D721Med (cell line): ENCODE results near the gene DHX32.

Experiments used
- DNase-seq: peaks from one replicate; pipeline ENCODE4 v3.0.0; 2011; ENCODE audit warnings: low spot score; ENCODE audit not compliant: insufficient read length
- FAIRE-seq: peaks from 2 replicates; lab custom pipeline; 2011; peaks lifted over from hg19 to GRCh38; lab: Jason Lieb, UNC
- TF ChIP-seq, protein P1 (sequence below): IDR thresholded peaks from 2 replicates; pipeline ENCODE4 v1.5.1; 2012; ENCODE audit warnings: mild to moderate bottlenecking, control low read depth; ENCODE audit not compliant: insufficient read depth; ENCODE audit errors: missing control alignments

The DHX32 gene

DNA sequence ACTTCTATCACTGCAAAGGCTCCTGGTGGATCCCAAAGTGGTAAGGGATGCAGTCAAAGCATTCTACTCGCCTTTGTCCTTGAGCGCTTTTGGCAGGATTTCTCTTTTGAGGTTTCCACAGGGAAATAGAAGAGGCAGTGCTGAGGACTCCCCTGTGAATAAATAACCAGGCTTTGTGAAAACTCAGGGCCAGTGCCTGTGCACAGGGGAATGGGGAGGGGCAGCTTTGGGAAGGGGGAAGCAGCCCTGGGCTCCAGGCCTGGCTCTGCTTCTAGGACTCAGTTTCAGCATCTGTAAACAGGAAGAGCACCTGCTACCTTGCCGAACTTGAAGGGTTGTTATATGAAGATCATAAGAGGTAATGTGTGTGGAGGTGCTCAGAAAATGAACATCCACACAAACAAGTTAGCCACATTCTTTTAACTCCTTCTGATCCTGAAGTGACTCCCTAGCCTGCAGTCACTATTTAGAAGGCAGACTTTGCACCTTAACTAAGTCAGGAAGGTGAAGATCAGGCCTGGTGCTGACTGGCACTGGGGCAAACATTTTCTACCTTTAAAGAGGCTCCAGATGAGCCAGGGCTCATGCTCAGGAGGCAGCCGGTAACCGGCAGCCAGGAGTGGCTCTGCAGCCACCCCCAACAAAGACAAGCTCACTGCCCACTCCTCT, 83.0 kb downstream of the DHX32 start:
- DNase-seq (no peak), FAIRE-seq (no peak)
- TF ChIP-seq, protein P1, sequence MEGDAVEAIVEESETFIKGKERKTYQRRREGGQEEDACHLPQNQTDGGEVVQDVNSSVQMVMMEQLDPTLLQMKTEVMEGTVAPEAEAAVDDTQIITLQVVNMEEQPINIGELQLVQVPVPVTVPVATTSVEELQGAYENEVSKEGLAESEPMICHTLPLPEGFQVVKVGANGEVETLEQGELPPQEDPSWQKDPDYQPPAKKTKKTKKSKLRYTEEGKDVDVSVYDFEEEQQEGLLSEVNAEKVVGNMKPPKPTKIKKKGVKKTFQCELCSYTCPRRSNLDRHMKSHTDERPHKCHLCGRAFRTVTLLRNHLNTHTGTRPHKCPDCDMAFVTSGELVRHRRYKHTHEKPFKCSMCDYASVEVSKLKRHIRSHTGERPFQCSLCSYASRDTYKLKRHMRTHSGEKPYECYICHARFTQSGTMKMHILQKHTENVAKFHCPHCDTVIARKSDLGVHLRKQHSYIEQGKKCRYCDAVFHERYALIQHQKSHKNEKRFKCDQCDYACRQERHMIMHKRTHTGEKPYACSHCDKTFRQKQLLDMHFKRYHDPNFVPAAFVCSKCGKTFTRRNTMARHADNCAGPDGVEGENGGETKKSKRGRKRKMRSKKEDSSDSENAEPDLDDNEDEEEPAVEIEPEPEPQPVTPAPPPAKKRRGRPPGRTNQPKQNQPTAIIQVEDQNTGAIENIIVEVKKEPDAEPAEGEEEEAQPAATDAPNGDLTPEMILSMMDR = no peak

DNA sequence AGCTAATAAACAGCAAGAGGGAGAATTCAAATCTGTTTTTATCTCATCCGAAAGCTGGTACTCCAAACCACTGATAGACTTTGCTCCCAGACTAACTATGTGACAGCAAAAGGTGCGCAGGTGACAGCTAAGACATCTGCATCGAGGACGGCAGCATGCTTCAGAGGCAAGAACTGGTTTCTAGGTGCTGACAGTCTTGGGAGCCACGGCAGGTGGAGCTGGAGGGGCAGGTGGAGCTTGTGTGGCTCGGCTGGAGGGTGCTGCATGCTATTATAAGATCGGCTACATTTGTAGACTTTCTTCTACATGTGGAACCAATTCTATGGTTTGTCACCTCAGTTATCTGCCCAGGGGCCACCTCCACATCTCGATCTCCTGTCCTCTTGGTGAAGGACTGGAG, 83.7 kb downstream of the DHX32 start:
- DNase-seq = no peak
- TF ChIP-seq, protein P1 = no peak
- no peak for FAIRE-seq

DNA sequence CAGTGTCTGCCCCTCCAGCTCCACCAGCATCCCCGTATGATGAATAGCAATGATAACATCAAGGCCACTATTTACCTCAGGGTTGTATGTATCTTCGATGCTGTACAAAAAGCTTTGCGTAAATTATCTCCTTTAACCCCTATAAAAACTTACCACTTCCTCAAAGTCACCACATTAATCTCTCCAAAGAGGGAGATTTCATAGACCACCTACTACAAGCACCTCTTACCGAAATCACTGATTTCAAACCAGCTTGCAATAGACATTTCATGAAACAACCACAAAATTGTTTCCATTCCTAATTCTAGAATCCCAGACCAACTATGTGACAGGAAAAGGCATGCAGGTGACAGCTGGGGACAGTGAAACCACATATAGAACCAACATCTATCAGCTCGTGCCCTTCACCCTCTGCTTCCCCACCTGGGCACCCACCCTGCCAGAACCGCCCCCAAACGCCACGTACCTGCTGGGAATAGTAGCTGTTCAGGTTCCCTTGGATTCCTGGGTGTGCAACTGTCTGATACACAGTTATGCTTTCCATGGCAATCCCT, 85.4 kb downstream of the DHX32 start:
- FAIRE-seq (no peak), DNase-seq (no peak)
- TF ChIP-seq, protein P1 = no peak

DNA sequence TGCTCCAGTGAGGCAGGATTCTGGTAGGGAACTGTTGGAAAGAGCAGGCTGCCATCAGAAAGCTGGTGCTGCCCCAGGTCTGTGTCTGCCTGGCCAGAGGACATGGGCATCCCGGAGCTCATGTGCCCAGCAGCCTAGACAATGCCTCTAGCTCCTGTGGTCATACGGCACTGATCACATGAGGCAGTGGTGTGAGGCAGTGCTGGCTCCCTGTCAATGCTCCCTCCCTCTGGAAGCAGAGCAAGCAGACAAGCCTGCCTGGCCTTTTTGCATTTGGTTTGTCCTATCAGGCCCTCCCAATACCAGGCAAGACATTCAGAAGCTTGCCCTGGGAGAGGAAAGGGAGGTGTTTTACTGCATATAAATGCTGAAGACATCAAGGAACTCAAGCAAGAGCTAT, 86.0 kb downstream of the DHX32 start:
- no peak for DNase-seq
- TF ChIP-seq, protein P1 = no peak
- FAIRE-seq = no peak

DNA sequence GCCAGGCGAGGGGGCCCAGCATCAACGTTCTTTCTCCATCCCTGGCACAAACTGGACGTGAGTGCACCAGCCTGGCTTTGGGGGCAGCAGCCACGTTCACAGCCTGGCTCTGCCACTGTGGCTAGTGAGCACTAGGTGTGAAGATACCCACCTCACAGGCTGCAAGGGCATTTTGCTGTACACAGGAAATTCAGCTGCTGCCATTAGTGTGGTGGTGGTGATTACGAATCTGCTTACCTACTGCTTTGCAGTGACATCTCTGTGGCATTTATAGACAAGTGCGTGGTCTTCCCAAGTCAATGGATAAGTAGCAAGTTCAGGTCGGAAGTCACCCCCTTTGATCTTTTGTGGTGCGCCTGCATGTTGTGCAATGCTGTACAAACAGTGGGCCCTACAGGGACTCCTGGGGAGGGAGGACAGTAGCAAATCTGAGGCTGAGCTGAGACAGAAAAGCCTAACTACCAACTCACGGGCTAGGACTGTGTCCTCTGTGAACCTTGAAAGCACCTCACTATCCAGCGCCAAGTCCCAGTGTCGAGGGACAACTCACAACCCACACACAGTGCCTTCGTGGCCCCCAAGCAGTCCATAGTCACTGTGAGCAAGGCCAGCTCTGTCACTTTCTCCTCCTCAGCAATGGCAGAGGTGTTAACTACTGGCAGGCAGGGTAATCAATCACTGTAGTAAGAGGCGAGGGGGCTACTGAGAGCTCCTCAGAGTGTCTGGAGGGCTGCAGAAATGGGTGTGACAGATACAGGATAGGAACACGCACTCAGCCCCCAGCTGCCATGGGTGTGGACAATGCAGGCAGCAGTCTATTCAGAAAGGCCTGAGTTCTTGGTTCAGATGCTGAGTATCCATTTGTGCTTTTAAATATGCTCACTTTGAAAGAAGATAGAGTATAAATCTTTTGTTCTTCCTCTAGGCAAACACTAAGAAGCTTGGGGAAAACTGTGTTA, 88.5 kb downstream of the DHX32 start:
- TF ChIP-seq, protein P1 = no peak
- FAIRE-seq (no peak), DNase-seq (no peak)

DNA sequence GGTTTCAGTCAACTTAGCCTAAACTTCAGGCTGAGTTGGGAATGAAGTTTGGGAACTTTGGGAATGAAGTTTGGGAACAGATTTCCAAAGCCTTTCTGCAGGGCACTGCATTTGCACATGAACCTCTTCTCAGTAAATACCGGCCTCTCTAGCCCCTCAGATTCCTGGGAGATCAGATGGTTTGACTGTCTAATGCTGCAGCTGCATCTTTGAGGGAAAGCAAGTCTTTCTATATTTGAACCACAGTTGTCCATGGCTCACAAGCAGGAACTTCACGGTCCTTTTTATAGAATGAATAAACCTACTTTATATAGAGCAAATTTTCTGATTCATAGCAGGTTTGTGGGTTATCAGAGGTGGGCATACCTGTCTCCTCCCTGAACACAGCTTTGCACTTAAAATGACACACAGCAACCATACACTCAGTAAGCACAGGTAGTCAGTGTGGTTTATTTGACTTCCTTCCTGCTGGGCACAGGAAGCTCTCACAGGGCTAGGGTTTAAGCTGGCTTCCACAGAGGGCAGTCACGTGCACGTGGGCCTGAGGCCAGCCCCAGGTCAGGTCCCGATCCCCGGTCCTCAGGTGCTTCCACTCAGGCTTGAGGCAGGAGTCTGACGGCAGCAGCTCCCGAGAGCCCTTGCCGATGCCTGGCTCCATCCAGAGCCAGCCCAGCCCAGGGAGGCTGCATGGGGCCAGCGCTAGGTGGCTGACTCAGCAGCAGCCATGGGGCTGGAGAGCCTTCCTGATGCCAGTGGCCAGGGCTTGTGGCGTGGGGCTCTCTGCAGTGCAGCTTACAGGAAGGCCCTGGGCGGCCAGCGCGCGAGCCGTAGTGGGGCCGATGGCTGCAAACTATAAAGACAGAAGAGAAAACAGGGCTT, 92.7 kb downstream of the DHX32 start:
- TF ChIP-seq, protein P1 = no peak
- no peak for FAIRE-seq
- DNase-seq = no peak
